Keratinocyte (primary cell): ENCODE measurements around the gene MTHFD2. TPM values are rescaled to one million over a fixed set of nuclear protein-coding genes. Genes with fewer than 3 reads are reported as not detected.

ENCODE experiments used
- DNase-seq: peaks from one replicate; pipeline ENCODE4 v3.0.0-alpha.2; 2011; ENCODE audit warnings: low read depth, missing footprints, low spot score
- FAIRE-seq: peaks from 2 replicates; lab custom pipeline; 2011; peaks lifted over from hg19 to GRCh38; lab: Jason Lieb, UNC
- H2AFZ ChIP-seq: 2 replicates; pipeline ENCODE4 v1.6.0; 2012; ENCODE audit warnings: low read length, control low read depth, inconsistent platforms; ENCODE audit not compliant: control insufficient read depth
- H3K27ac ChIP-seq: 2 replicates; pipeline ENCODE4 v1.5.1; 2011; ENCODE audit warnings: low read length; ENCODE audit not compliant: control insufficient read depth, insufficient read depth
- H3K27me3 ChIP-seq: 3 replicates; pipeline ENCODE4 v1.6.0; 2011; ENCODE audit warnings: low read length; ENCODE audit not compliant: control insufficient read depth, insufficient read depth; ENCODE audit errors: extremely low read depth
- H3K36me3 ChIP-seq, 2 experiments: 2 replicates in 1 of 2; 3 replicates in 1 of 2; pipeline ENCODE4 v1.5.1; 2011; ENCODE audit warnings: low read length in 2 of 2, mild to moderate bottlenecking in 1 of 2; ENCODE audit not compliant: control insufficient read depth in 2 of 2, insufficient read depth in 2 of 2; ENCODE audit errors: extremely low read depth in 1 of 2
- H3K4me1 ChIP-seq: 3 replicates; pipeline ENCODE4 v1.5.1; 2011; ENCODE audit warnings: low read length; ENCODE audit not compliant: control insufficient read depth, insufficient read depth; ENCODE audit errors: extremely low read depth
- H3K4me2 ChIP-seq: 3 replicates; pipeline ENCODE4 v1.6.0; 2011; ENCODE audit warnings: low read depth, low read length; ENCODE audit not compliant: control insufficient read depth, insufficient read depth; ENCODE audit errors: extremely low read depth
- H3K4me3 ChIP-seq, 3 experiments: fragments of 200-600 bp in 1 of 3; sonication (generic) in 1 of 3; 2 replicates in 2 of 3; 3 replicates in 1 of 3; pipeline ENCODE4 v1.5.1; 2011 to 2016; ENCODE audit warnings: low read length in 3 of 3, mild to moderate bottlenecking in 3 of 3, control low read depth in 2 of 3, inconsistent platforms in 1 of 3, low read depth in 1 of 3, mixed read lengths in 1 of 3, mixed run types in 1 of 3, moderate library complexity in 1 of 3; ENCODE audit not compliant: control insufficient read depth in 2 of 3, insufficient read depth in 2 of 3; ENCODE audit errors: extremely low read depth in 1 of 3
- H3K79me2 ChIP-seq: 2 replicates; pipeline ENCODE4 v1.6.0; 2012; ENCODE audit warnings: low read length; ENCODE audit not compliant: control insufficient read depth, insufficient read depth
- H3K9ac ChIP-seq: 3 replicates; pipeline ENCODE4 v1.6.0; 2011; ENCODE audit warnings: low read length; ENCODE audit not compliant: control insufficient read depth, insufficient read depth; ENCODE audit errors: extremely low read depth
- H3K9me1 ChIP-seq: 3 replicates; pipeline ENCODE4 v1.6.0; 2011; ENCODE audit warnings: low read length; ENCODE audit not compliant: control insufficient read depth, insufficient read depth; ENCODE audit errors: extremely low read depth
- H3K9me3 ChIP-seq: 2 replicates; pipeline ENCODE4 v1.5.1; 2012; ENCODE audit warnings: low read depth, low read length; ENCODE audit not compliant: control insufficient read depth
- H4K20me1 ChIP-seq: 3 replicates; pipeline ENCODE4 v1.6.0; 2011; ENCODE audit warnings: low read length; ENCODE audit not compliant: control insufficient read depth, insufficient read depth; ENCODE audit errors: extremely low read depth
- EZH2 ChIP-seq: IDR thresholded peaks from one replicate; pipeline ENCODE4 v1.6.1; 2012; ENCODE audit warnings: inconsistent platforms, mild to moderate bottlenecking, low read length, moderate library complexity
- dilution Hi-C: fragments of 300-500 bp; cut with MboI; formaldehyde crosslinking; loops from one replicate; pipeline ENCODE4 v1.7.0; 2020; ENCODE audit warnings: low sequenced_read_pairs; ENCODE audit not compliant: extremely low pct_ligation_motif_present
- polyA plus RNA-seq, 5 experiments: library from polyadenylated mRNA; depleted of rRNA in 3 of 5; stranded (reverse) in 3 of 5; stranded (forward) in 1 of 5; unstranded in 1 of 5; fragments of >200 nt; gene quantifications; 1 replicate in 1 of 5; 2 replicates in 3 of 5; 3 replicates in 1 of 5; pipeline versions ENCODE4 v1.2.1 to v1.2.3, GENCODE V29; 2011 to 2012; ENCODE audit warnings: missing spikeins in 2 of 5, low read depth in 1 of 5, low replicate concordance in 1 of 5
- TF ChIP-seq, protein P1 (sequence below), 3 experiments: IDR thresholded peaks in 1 of 3; conservative IDR thresholded peaks in 1 of 3; optimal IDR thresholded peaks in 1 of 3; 2 replicates in 2 of 3; 3 replicates in 1 of 3; pipeline versions ENCODE3 to v1.5.1; 2011; ENCODE audit warnings: low read length in 3 of 3, mild to moderate bottlenecking in 3 of 3, moderate library complexity in 2 of 3, control low read depth in 1 of 3, inconsistent platforms in 1 of 3; ENCODE audit not compliant: insufficient read depth in 2 of 3; ENCODE audit errors: extremely low read depth in 1 of 3

The MTHFD2 gene
- polyA plus RNA-seq, 1 donor (not counting 4 experiments of a cell fraction or from before 2014, with no cell fraction given), result 114 TPM

DNA sequence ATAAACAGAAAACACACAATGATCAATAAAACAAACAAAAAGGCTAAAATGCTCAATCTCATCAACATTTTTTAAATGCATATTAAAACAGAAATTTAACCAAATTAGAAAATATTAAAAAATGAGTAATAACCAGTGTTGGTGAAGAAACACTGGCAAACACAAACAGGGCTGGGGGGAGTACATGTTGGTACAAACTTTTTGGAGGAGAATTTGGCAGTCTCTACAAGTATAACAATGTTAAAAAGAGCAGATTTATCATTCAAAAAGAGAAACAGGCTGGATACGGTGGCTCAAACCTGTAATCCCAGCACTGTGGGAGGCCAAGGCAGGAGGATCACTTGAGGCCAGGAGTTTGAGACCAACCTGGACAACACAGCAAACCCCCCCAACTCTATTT lies 33.7 kb upstream of the MTHFD2 start:
- peaks cover 6% of the 10 kb centered on the region for H4K20me1 ChIP-seq
- no peaks in the 10 kb centered on the region for H3K9me3 ChIP-seq
- no peak overlapping the region for H3K27ac ChIP-seq
- no peak for FAIRE-seq
- dilution Hi-C loops, result no loop called here
- no peak overlapping the region for H2AFZ ChIP-seq
- TF ChIP-seq EZH2, result no peak
- TF ChIP-seq, protein P1, sequence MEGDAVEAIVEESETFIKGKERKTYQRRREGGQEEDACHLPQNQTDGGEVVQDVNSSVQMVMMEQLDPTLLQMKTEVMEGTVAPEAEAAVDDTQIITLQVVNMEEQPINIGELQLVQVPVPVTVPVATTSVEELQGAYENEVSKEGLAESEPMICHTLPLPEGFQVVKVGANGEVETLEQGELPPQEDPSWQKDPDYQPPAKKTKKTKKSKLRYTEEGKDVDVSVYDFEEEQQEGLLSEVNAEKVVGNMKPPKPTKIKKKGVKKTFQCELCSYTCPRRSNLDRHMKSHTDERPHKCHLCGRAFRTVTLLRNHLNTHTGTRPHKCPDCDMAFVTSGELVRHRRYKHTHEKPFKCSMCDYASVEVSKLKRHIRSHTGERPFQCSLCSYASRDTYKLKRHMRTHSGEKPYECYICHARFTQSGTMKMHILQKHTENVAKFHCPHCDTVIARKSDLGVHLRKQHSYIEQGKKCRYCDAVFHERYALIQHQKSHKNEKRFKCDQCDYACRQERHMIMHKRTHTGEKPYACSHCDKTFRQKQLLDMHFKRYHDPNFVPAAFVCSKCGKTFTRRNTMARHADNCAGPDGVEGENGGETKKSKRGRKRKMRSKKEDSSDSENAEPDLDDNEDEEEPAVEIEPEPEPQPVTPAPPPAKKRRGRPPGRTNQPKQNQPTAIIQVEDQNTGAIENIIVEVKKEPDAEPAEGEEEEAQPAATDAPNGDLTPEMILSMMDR (optimal IDR thresholded peaks at IDR 0.05 in 1 of 3, IDR thresholded peaks at IDR 0.05 in 1 of 3, conservative IDR thresholded peaks at IDR 0.05 in 1 of 3; ENCODE audit: extremely low read depth in 1 of 3, insufficient read depth in 2 of 3, low read length in 3 of 3), result no peak
- no peak overlapping the region for H3K4me2 ChIP-seq
- H3K36me3 ChIP-seq, result peaks cover 13 to 15% of the 10 kb centered on the region in 2 experiments
- H3K27me3 ChIP-seq, result no peaks in the 10 kb centered on the region
- H3K9me1 ChIP-seq, result no peaks in the 10 kb centered on the region
- no peak for DNase-seq
- no peak overlapping the region for H3K4me3 ChIP-seq
- H3K9ac ChIP-seq, result no peak overlapping the region
- peaks cover 26% of the 10 kb centered on the region for H3K79me2 ChIP-seq
- no peaks in the 10 kb centered on the region for H3K4me1 ChIP-seq

- H4K20me1 ChIP-seq, result peaks cover 6% of the 10 kb centered on the region
These were observed 29.7 kb upstream of the MTHFD2 start for GRCh38 chr2:74168739-74169138.

More at GRCh38 chr2:74168739-74169138, 29.7 kb upstream of the MTHFD2 start:
- Histone ChIP-seq H3K36me3 (peaks cover 9 to 12% of the 10 kb centered on the region in 2 experiments), H3K9ac (no peak overlapping the region), H3K4me3 (no peak overlapping the region), H3K27me3 (no peaks in the 10 kb centered on the region), H3K79me2 (peaks cover 41% of the 10 kb centered on the region), H3K4me2 (no peak overlapping the region), H3K27ac (no peak overlapping the region), H3K4me1 (no peaks in the 10 kb centered on the region), H3K9me3 (no peaks in the 10 kb centered on the region), H2AFZ (no peak overlapping the region), H3K9me1 (no peaks in the 10 kb centered on the region)
- DNase-seq (no peak), FAIRE-seq (no peak)
- no peak for TF ChIP-seq EZH2
- TF ChIP-seq, protein P1 (optimal IDR thresholded peaks at IDR 0.05 in 1 of 3, IDR thresholded peaks at IDR 0.05 in 1 of 3, conservative IDR thresholded peaks at IDR 0.05 in 1 of 3; ENCODE audit: extremely low read depth in 1 of 3, insufficient read depth in 2 of 3, low read length in 3 of 3), result no peak
- dilution Hi-C loops, result no loop called here
